IPS DF 4.7 (cell line): Measurements from ENCODE around the gene SERTAD3.
"Not testable (repeated sequence)": the region's sequence is repeated elsewhere in the genome, so short reads cannot be mapped to it uniquely, and the experiment has no call there.

Experiments
- DNase-seq: peaks from one replicate; pipeline ENCODE4 v3.0.0-alpha.2; 2013; ENCODE audit warnings: low spot score; ENCODE audit errors: extremely low read depth

SERTAD3 gene, protein sequence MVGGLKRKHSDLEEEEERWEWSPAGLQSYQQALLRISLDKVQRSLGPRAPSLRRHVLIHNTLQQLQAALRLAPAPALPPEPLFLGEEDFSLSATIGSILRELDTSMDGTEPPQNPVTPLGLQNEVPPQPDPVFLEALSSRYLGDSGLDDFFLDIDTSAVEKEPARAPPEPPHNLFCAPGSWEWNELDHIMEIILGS

DNA sequence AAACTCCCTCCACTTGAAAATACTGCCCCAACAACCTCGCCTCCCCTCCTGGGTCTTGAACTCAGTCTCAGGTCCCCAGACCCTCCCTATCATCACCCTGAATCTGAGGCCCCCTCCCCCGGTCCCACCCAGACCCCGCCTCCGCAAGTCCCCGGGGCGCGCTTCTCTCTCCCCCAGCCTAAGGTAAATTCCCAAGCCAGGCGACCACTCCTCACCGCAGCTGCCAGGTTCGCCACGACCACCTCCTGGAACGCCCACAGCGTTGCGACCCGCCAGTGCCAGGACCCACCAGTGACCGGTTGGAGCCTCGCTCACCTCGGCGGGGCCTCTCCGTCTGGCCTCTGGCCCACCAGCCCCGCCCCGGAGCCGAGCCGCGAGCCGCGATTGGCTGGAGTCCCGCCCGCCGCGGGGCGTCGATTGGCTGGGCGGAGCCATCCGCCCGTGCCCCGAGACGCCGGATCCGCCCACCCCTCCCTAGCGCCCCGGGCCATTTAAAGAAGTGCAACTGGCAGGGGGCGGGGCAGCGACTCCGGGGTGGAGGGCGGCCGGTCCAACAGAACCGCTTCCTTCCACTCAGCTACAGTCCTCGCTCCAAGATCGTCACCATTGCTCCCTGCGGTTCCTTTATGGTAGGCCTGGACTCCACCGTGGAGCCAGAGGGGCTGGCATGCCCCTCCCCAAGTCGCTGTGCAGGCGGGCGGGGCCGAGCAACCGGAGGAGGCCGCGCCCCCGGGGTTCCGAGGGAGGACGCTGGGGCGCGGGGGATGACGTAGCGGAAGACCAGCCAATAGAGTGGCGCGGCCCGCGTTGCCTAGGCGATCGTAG is at the start of gene SERTAD3:
TSS of gene SERTAD3 (minus strand) at position 336 of the 825 bp plus-strand sequence. CDS start 2,255 bp downstream, outside the sequence.
- no peak for DNase-seq

DNA sequence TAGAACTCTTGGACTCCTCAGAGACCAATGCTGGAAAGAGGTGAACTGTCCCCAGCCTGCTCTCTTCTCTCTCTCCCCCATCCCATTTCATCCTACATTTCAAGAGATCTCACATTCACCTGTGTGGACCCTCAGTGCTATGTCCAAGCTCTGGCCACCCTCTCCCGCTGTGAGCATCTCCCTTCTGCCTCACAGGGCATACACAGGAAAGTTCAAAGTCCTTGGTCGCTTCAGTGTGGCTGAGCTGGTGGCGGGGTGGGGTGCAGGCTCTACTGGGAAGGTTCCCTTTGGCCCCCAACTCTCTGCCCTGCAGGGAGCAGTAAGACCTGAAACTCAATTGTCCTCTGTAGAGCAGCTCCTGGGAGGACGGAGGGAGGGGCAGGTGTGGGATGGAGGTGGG is 49.6 kb upstream of the SERTAD3 start:
- no peak for DNase-seq

DNA sequence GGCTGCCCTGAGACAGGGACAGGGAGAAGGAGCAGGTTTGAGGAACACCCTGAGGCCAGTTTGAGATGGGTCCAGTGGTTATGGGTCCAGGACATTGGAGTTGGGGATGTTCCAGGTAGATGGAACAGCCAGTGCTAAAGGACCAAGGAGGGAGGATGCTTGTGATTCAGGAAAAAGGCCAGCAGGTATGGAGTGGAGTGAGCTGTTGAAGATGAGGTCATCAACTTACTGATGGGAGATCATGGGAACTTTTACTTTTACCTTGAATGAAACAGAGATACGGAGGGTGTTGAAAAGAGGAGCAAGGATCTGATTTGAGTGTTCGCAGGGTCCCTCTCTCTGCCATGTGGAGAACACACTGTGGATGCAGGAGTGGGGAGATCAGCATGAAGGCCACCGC is 48.1 kb upstream of the SERTAD3 start:
- DNase-seq, result no peak

DNA sequence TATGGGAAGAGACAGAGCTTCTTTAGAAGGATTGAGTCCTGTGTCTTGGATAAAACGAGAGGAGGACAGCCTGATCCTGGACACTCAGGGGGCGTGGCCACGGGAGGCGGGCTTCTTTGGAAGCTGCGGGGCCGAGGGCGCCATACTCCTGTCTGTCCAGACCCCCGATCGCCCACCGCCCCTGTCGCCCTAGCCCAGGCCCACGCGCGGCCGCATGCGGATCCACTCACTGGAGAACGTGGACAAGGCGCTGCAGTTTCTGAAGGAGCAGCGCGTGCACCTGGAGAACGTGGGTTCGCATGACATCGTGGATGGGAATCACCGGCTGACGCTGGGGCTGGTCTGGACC is 45.7 kb upstream of the SERTAD3 start:
- DNase-seq, result no peak

DNA sequence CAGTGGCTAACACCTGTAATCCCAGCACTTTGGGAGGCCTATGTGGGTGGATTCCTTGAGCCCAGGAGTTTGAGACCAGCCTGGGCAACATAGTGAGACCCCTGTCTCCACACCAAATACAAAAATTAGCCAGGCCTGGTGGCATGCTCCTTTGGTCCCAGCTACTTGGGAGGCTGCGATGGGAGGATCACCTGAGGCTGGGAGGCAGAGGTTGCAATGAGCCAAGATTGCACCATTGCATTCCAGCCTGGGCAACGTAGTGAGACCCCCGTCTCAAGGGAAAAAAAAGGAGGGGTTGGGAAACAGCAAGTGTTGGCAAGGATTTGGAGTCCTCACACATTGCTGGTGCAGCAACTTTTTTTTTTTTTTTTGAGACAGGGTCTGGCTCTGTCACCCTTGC is 41.9 kb upstream of the SERTAD3 start:
- no peak for DNase-seq

DNA sequence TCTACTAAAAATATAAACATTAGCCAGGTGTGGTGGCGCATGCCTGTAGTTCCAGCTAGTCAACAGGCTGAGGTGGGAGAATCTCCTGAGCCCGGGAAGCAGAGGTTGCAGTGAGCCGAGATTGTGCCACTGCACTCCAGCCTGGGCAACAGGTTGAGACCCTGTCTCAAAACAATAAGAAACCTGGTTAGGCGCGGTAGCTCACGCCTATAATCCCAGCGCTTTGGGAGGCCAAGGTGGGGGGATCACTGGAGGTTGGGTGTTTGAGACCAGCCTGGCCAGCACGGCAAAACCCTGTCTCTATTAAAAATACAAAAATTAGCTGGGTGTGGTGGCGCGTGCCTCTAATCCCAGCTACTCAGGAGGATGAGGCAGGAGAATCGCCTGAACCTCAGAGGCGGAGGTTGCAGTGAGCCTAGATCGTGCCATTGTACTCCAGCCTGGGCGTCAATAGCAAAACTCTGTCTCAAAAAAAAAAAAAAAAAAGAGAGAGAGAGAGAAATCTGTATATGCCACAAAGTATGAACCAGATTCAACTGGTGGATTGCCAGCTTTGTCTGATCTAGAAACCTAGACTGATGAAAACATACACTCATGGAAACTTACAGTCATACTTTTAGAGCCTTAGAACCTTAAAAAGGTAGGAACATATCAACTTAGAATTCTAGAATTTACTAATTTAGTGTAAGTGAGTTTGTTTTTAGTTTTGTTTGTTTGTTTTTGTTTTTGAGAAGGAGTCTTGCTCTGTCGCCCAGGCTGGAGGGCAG is 31.9 kb upstream of the SERTAD3 start:
- not testable (repeated sequence) for DNase-seq

DNA sequence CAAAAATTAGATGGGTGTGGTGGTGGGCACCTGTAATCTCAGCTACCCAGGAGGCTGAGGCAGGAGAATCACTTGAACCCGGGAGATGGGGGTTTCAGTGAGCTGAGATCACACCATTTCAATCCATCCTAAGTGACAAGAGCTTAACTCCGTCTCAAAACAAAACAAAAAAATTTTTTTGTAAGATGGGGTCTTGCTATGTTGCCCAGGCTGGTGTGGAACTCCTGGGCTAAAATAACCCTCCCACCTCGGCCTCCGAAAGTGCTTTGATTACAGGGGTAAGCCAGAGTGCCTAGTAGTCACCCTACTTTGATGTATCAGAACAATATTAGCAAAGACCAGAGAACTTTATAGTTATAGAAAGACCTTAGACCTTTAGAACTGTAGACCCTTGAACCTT is 30.6 kb upstream of the SERTAD3 start:
- DNase-seq, result no peak

DNA sequence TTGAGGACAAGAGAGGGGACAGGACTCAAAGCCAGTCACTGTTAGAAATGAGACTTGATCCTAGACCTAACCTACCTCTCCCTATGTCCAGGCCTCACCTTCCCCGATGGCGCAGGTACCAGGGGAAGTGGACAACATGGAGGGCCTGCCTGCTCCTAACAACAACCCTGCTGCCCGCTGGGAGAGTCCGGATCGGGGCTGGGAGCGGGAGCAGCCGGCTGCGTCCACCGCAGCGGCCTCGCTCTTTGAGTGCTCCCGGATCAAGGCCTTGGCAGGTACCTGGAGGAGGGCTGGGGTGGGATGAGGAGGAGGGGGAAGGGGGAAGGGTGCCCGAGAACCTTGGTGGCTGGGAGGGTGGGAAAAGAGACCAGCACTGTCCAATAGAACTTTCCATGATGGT is 28.4 kb upstream of the SERTAD3 start:
- DNase-seq, result no peak

DNA sequence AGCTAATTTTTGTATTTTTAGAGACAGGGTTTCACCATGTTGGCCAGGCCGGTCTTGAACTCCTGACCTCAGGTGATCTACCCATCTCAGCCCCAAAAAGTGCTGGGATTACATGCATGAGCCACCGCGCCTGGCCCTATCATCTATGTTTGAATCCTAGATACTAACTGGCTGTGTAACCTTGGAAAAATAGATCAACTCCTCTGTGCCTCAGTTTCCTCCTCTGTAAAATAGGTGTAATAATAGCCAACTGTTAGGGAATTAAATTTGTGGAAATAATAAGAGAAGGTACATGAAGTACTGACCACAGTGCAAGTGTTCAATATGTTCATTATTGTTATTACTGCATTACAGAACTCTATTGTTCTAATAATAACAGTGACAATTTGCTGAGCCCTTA is 27.0 kb upstream of the SERTAD3 start:
- DNase-seq, result no peak

DNA sequence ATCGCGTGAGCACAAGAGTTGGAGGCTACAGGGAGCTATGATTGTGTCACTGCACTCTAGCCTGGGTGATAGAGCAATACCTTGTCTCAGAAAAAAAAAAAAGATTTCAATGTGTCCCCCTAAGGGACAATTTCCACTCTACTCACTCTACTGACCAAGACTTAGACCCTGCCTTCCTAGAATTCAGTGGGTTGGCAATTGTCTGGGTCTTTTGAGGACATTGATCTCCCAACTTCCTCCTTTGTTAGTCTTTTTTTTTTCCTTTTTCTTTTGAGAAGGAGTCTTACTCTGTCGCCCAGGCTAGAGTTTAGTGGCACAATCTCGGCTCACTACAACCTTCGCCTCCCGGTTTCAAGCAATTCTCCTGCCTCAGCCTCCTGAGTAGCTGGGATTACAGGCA is 24.9 kb upstream of the SERTAD3 start:
- DNase-seq, result no peak

DNA sequence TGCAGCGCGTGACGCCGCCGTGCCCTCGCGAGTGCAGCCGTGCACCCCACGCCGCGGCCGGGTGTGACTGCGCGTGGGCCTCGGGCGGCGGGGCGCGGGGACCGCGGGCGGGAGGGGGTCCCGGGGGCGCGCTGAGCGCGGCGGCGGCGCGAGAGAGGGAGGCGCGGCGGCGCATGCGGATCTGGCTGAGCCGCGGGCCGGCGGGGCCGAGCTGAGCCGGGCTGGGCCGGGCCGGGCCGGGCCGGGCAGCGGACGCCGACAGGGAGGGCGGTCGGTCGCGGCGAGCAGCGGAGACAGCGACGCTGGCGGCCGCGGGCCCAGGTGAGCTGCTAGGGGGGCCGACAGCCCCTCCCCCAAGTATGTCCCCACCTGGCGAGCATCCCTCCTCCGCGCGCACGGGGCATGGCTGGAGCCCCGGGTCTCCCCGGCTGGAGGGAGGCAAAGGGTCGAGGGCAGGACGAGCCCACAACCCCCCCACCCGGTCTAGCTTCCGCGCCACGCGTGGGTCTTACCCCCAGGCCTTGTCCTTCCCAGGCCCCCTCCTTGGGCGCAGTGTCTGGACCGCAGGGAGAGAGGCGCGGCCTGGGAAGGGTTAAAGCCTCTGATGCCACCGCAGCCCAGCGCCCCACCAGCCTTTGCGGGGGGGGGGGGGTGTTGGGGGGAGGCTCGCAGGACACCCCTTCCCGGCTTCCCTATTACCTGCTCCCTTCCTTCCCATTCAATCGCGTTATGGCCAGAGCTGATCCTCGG is 23.0 kb upstream of the SERTAD3 start, which contains the start of gene SPTBN4:
TSS of gene SPTBN4 (plus strand) at position 17 of the 750 bp plus-strand sequence. CDS start 5,621 bp downstream, outside the sequence.
- DNase-seq, result no peak

DNA sequence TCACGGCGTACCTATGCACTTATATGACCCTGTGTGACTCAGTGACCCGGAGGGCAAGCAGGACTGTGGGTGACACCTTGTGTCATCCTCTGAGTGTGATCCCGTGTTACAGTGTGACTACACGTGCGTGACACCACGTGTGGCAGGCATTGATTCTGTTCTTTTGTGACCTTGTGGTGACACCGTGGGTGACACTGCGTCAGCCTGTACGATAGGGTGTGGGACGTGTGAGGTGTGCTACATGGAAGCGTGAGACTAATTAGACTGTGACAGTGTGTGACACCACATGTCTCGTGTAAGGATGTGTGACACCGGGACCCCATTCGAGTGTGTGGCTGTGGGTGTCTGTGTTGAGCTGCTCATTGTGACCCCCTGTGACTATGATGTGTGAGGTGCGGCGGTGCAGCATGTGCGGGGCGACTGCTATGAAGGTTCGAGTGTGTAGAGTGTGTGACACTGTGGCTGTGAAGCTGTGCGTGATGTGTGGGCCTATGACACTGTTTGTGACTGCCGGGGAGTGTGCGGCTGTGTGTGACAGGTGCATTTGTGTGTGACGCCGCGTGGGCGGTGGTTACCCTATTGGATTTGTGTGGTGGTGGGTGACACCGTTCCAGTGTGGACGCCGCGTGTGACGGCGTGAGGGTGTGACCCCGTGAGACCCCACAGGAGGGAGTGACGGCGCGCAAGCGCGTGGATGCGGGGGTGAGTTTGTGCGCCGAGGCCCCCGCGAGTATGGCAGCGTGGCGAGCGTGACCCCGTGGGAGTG is 22.3 kb upstream of the SERTAD3 start:
- no peak for DNase-seq

DNA sequence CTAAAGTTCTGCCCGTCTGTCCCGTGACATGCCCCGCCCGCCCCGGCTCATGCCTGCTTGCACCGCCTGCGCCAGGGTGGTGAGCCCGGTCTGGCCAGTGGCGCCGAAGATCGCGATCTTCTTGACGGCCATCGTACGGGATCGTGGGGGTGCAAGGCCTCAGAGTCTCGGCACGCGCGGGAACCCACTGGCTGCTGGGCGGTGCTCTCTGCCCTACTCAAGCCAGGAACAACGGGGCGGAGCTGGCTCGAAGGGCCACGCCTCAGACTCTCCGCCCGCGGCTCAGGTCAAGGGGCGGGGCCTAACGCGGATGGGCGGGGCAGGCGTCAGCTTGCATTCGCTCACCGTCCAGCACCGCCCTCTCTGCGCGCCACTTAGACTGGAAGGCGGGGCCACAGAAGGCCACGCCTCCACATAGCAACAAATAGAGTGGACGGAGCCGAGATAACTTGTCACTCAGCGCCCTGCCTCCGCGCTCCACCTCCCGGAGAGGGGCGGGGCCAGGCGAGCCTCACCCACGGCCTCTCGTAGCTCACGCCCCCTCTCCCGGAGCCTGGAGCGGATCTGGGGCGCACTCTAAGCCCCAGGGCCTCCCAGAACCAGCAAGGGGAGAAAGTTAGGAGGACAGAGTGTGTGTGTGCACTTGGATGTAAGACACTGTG is 21.6 kb upstream of the SERTAD3 start, which contains the start of gene BLVRB:
TSS of gene BLVRB (minus strand) at position 189 of the 662 bp plus-strand sequence. CDS start at position 132, 57 bp downstream.
- DNase-seq, result no peak

DNA sequence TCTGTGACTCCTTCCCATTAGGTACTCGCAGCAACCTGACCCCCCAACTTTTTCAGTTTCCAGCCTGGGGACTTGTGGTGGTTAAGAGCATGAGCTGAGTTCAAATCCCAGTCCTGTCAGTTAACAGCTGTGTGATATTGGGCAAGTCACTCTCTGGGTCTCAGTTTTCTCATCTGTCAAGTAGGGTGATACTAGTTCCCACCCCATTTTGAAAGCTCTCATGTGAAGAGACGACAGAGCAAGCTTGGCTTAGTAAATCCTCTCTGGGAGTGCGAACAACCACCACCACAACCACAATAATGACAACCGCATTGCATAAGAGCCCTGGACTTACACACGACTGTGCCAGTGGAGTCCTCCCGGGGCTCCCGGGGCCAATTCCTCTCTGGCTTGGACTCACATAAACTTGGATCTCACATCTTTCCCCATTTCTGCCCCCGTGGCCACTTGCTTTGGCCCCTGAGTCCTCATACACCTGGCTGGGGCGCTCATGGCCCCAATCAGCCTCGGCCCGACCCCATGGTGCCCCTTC is 21.0 kb upstream of the SERTAD3 start:
- DNase-seq, result no peak

DNA sequence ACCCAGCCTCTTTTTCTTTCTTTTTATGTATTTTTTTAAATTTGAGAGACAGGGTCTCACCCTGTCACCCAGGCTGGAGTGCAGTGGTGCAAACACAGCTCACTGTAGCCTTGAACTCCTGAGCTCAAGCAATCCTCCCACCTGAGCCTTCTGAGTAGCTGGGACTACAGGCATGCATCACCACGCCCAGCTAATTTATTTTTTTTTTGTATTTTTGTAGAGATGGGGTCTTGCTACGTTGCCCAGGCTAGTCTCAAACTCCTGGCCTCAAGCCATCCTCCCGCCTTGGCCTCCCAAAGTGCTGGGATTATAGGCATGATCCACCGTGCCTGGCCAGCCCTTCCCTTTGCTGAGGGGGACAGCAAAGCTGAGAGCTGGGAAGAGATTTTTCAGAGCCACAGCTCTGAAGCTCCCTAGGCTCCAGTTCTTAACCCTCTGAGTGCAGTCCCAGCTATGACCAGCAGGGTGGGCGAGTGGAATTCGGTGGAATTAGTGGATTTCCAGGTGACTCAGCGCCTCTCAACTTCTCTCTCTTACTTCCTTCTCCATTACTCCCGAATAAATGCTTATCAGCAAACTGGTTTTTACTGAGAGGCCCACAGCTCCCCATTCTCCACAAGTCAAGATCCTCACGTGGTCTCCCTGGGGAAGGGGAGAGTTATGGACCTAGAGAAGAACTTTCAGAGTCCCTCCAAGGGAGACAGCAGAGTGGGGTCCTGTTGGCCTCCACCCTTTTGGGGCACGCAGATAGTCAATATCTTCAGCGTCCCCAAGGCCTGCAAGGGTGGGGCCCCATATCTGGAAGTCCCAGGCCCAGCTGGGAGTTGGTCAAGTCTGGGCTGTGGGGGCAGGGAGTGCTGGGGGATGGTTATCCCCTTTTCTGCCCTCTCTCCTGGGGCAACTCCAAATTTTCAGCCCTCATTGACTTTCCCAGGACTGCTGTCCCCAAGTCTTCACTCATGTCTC is 20.2 kb upstream of the SERTAD3 start:
- no peak for DNase-seq

DNA sequence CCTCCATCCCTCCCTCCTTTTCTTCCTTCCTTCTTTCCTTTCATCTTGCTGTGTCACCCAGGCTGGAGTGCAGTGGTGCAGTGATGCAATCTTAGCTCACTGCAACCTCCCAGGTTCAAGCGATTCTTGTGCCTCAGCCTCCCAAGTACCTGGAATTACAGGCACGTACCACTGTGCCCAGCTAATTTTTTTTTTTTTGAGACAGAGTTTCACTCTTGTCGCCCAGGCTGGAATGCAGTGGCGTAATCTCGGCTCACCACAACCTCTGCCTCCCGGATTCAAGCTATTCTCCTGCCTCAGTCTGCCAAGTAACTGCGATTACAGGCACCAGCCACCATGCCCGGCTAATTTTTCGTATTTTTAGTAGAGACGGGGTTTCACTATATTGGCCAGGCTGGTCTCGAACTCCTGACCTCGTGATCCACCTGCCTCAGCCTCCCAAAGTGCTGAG is 19.5 kb upstream of the SERTAD3 start:
- DNase-seq, result not testable (repeated sequence)

DNA sequence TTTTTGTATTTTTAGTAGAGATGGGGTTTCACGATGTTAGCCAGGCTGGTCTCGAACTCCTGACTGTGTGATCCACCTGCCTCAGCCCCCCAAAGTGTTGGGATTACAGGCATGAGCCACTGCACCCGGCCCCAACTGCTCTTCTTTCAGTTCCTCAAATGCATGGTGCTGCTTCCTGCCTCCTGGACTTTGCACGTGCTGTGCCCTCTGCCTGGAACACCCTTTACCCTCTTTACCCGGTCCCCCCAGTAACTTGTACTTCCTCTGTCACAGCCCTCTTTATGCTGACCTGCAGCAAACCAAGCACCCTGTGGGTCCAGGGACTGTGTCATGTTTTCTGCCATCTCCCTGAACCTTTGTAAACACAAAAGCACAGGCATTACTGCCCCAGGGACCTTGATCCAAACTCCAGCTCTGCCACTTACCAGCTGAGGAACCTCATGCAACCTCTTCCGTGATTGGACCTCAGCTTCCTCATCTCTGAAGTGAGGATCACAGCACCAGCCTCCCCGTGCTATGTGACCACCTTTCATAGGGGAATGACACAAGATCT is 17.6 kb upstream of the SERTAD3 start:
- no peak for DNase-seq

DNA sequence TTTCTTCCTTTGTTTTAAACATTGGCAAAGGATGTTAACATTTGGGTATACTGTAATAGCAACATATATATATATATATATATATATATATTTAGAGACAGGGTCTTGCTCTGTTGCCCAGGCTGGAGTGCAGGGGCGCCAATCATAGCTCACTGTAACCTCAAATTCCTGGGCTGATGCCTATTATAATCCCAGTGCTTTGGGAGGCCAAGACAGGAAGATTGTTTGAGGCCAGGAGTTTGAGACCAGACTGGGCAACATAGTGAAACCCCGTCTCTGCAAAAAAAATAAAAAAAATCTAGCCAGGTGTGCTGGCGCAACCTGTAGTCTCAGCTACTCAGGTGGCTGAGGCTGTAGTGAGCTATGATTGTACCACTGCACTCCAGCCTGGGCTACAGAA is 16.1 kb upstream of the SERTAD3 start:
- no peak for DNase-seq
